ENCODE measurements around the gene TRPM2.
A peak's percentile ranks its signal among the peaks of the same experiment; 100 is the strongest.

Gene TRPM2

DNA sequence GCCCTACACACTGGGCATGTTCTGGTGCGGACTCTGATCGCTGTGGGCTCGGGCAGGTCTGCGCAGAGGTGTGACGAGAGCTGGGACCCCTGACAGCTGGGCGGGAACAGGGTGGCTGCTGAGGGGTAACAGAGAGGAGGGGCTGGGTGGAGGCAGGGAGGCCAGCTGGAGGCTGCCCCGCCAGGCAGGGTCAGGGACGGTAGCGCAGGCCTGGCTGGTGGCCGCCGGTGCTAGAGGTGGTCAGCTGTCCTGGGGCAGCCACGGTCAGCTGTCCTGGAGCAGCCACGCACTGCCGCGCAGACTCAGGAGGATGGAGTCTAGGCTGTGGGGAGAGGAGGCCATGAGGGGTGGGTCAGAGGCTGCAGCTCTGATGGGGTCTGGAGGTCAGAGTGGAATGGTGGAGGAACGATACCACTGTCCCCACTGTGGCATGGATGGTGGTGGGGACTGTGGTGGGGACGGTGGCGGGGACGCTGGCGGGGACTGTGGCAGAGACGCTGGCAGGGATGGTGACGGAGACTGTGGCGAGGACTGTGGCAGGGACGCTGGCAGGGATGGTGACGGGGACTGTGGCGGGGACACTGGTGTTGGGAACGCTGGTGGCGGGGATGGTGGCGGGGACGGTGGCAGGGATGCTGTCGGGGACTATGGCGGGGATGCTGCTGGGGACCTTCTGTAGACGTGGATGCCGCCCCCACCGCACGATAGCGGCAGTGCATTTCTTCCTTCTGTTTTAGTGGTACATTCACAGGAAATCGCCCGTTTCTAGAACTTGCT is 80.6 kb downstream of the TRPM2 start:
- DNase-seq = no peak

- DNase-seq = no peak
Measured at GRCh38 chr21:44434568-44434925, 81.1 kb downstream of the TRPM2 start.

DNA sequence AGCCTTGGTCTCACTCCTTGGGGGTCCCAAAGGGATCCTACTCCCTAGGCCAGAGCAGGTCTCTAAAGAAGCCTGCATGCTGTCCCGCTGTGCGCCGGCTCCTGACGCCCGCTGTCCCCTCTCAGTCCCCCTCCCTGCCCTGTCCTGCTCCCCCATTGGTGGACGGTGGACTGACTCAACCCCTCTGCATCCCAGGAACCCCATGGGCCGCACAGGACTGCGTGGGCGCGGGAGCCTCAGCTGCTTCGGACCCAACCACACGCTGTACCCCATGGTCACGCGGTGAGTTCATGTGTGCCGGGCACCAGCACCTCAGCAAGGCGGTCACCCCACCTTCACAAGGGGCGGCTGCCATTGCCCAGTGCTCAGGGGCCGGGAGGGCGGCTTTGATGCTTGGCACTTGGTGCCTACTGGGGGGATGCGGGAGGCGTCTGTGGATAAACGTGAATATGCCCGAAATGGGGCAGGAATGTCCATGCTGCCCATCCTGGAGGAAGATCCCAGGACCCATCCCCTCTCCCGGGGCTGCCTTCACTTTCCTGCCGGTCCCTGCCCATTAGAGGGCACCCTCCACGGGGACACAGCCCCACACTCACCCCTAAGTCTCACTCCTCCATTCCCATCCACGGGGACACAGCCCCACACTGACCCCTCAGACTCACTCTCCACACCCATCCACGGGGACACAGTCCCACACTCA is 81.7 kb downstream of the TRPM2 start:
- no peak for DNase-seq

DNA sequence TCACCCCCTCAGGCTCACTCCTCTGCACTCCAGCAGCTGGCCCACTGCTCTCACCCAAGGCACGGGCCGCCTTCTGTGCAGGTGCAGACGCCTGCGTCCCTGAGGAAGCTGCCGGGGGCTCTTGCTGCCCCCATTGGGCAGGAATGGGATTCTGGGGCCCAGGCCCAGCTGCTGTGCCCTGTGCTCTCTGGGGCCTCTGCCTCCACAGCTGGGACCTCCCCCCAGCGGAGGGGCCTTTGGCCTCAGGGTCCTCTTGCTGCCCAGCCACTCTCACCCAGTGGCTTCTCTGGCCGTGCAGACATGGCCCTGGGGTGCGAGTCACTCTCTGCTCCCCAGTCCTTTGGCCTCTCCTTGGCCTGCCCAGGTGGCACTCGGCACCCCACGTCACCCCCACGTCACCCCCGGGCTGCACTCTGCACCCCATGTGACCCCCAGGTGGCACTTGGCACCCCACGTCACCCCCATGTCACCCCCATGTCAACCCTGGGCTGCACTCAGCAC is 82.7 kb downstream of the TRPM2 start:
- no peak for DNase-seq

GRCh38 chr21:44436958-44437357 is 83.5 kb downstream of the TRPM2 start:
- no peak for DNase-seq

DNA sequence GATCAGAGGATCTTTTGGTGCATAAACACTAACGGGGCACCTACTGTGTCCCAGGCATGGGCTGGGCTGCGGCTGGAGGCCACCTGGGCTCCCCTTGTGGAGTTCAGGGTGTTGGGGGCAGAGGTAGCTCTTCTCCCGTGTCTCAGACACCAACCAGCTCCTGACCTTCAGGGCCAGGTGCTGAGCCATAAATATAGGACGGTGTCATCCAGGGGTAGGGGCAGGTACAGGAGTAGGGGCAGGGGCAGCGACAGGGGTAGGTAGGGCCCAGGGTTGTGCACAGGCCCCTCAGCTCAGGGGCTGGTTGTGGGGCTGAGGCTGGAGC is 83.9 kb downstream of the TRPM2 start:
- DNase-seq = no peak

DNA sequence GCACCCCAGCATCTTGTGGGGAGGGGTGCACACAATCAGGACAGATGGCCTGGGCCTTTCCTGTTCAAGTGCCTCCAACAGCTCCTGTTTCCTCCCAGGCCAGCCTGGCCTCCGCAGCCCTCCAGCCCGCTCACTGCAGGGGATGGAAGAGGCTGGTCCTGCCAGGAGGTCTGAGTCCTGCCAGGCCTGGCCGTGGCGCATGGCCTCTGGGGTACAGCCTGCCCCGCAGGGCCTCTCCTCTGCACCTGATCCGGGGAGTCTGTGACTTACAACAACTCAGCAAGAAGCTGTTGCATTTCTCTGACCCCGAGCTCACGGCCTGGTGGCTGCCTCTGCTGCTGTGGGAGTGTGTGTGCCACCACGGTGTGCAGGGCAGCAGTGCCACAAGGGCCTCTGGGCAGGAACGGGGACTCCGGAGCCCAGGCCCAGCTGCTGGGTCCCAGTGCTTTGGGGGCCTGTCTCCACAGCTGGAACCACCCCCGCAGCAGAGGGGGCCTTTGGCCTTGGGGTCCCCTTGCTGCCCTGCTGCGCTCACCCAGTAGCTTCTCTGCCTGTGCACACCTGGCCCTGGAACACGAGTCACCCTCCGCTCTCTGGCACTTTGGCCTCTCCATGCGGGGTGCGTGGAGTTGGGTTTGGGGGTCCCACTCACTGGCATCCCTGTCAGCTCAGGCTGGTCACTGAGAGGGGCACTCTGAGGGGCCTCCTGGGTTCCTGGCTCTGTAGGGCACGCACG is 84.4 kb downstream of the TRPM2 start:
- no peak for DNase-seq

DNA sequence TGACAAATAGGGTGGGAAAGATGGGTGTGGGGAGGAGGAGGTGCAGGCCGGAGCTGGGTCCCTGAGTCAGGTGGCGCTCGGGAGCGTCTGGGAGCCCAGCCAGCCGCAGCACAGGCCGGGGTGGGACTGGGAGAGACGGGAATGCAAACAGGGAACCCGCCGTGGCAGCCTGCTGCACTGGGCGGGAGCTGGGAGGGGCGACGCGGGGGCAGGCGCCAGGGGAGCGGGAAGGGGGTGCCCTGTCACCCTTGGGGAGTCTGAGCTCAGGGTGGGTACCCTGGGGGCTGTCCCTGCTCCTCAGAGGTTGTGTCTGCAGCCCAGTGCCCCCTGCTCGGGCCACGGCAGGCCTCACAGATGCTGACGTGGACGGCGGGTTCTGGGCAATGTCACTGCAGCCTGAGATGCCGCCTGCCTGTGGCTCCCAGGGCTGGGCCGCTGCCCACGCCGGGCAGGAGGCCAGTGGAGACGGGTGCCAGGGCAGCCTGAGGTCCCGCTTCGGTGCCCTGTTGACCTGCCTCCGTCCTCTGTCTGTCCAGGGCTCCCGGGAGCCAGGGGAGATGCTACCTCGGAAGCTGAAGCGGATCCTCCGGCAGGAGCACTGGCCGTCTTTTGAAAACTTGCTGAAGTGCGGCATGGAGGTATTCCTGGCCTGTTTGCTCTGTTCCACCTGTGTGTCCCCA is 85.2 kb downstream of the TRPM2 start:
- DNase-seq = peak; percentile 6

- peak; percentile 5 for DNase-seq
Measured at GRCh38 chr21:44439211-44439600, 85.8 kb downstream of the TRPM2 start.

GRCh38 chr21:44440241-44441040 is 87.0 kb downstream of the TRPM2 start:
- peak; percentile 3 for DNase-seq

DNA sequence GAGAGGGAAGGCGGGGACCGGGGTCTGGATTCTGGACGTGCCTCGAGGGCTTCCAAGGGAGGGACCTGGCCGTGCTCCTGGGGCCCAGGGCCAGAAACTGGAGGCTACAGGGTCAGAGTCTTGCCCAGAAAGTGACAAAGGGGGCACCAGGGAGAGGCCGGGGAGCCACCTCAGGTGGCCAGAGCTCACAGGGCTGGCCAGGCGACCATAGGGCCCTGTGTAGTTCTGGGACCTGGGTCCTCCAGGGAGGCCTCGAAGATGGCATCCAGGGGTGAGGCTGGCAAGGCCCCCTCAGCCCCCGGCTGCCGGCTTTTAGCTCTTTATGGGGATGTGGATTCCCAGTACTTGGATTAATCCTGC is 87.6 kb downstream of the TRPM2 start:
- DNase-seq = peak; percentile 7

DNA sequence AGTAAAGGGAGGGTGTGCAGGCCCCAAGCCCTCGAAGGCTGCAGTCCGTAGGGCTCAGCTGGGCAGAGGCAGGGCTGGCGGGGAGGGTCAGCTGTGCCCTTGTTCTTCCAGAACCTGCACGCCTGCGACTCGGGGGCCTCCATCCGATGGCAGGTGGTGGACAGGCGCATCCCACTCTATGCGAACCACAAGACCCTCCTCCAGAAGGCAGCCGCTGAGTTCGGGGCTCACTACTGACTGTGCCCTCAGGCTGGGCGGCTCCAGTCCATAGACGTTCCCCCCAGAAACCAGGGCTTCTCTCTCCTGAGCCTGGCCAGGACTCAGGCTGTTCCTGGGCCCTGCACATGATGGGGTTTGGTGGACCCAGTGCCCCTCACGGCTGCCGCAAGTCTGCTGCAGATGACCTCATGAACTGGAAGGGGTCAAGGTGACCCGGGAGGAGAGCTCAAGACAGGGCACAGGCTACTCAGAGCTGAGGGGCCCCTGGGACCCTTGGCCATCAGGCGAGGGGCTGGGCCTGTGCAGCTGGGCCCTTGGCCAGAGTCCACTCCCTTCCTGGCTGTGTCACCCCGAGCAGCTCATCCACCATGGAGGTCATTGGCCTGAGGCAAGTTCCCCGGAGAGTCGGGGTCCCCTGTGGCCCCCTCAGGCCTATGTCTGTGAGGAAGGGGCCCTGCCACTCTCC is 88.3 kb downstream of the TRPM2 start:
- peak; percentile 7 for DNase-seq

GRCh38 chr21:44442266-44443125 is 89.1 kb downstream of the TRPM2 start:
- DNase-seq = peak; percentile 7

GRCh38 chr21:44443291-44443890 is 90.0 kb downstream of the TRPM2 start:
- peak; percentile 1 for DNase-seq

DNA sequence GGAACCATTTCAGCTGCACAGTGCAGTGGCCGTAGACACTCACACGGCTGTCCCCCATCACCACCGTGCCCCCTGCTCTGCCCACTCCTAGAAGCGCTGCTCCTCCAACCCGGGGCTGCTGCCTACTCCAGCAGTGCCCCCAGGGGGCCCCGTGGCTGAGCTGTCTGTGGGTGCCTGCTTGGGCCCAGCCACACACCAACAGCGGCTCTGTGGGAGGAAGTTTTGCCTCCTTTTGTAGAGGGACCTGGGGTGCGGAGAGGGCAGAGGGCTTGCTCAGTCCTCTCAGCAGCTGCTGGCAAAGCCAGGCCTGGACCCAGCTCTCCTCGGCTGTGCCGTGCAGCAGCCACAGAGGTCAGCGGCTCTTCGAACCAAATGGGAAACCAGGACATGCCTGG is 90.5 kb downstream of the TRPM2 start:
- peak; percentile 4 for DNase-seq

- peak; percentile 7 for DNase-seq
Measured at GRCh38 chr21:44444286-44444931, 91.0 kb downstream of the TRPM2 start.

GRCh38 chr21:44445145-44445812 is 91.9 kb downstream of the TRPM2 start:
- no peak for DNase-seq

DNA sequence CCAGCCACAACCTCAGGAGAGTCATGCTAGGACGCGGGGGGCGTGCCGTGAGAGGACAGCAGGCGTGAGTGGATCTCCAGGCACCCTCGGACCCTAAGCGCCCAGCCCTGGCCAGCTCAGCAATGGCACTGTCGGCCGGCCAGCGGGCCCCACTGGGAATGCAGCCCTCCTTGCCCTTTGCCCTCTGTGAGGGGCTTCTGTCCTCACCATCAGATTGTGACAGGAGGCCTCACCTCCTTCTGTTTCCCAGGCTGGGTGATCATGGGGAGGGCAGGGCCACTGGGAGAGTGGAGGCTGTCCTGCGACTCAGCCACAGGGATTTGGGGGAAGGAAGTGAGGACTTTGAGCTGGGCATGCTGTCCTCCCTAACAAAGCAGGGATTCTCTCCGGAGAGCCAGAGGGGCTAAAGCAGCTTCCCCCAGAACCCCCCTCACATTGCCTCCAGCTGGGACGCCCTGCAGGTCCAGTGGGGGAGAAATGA is 95.3 kb downstream of the TRPM2 start:
- no peak for DNase-seq
